Effector memory CD8-positive, alpha-beta T cell (primary cell): ENCODE data around the gene TLE5.
A peak's percentile ranks its signal among the peaks of the same experiment; 100 is the strongest.
"Not testable (repeated sequence)": the region's sequence is repeated elsewhere in the genome, so short reads cannot be mapped to it uniquely, and the experiment has no call there.

Experiments
- ATAC-seq: fragments of 150-1000 bp; cut with Tn5 transposase; replicated peaks from 2 replicates; pipeline ENCODE4 v1.10.0; 2021; ENCODE audit warnings: mild to moderate bottlenecking, moderate library complexity
- DNase-seq, 3 experiments: peaks; one replicate each; pipeline ENCODE4 v3.0.0; 2021
- H3K27ac Mint-ChIP-seq, 2 donors: one replicate each; pipeline ENCODE4 v1.8.0; 2022; ENCODE audit warnings: mild to moderate bottlenecking in 2 of 2, mixed read lengths in 2 of 2, moderate library complexity in 2 of 2
- H3K27me3 Mint-ChIP-seq, 2 donors: one replicate each; pipeline ENCODE4 v1.8.0; 2022; ENCODE audit warnings: mixed read lengths in 2 of 2
- H3K36me3 Mint-ChIP-seq: one replicate; pipeline ENCODE4 v1.8.0; 2022; ENCODE audit warnings: mild to moderate bottlenecking, moderate library complexity, mixed read lengths; ENCODE audit not compliant: insufficient read depth
- H3K4me1 Mint-ChIP-seq, 2 donors: one replicate each; pipeline ENCODE4 v1.8.0; 2022; ENCODE audit warnings: low read depth in 2 of 2, mixed read lengths in 2 of 2
- H3K4me3 Mint-ChIP-seq, 2 donors: one replicate each; pipeline ENCODE4 v1.8.0; 2022; ENCODE audit warnings: mild to moderate bottlenecking in 2 of 2, mixed read lengths in 2 of 2, moderate library complexity in 2 of 2
- H3K9me3 Mint-ChIP-seq, 2 donors: one replicate each; pipeline ENCODE4 v1.8.0; 2022; ENCODE audit warnings: mixed read lengths in 2 of 2

Gene TLE5

GRCh38 chr19:3100747-3101730 is 38.7 kb upstream of the TLE5 start:
- no peak for DNase-seq
- no peak for ATAC-seq
- H3K9me3 Mint-ChIP-seq = no peaks in the 10 kb centered on the region
- H3K27ac Mint-ChIP-seq = no peak overlapping the region
- peaks cover 12% of the 10 kb centered on the region for H3K36me3 Mint-ChIP-seq
- H3K4me3 Mint-ChIP-seq = no peak overlapping the region
- peaks cover 24 to 49% of the 10 kb centered on the region in 2 donors for H3K27me3 Mint-ChIP-seq
- peaks cover 13 to 15% of the 10 kb centered on the region in 2 donors for H3K4me1 Mint-ChIP-seq

GRCh38 chr19:3100331-3100730 is 38.0 kb upstream of the TLE5 start:
- DNase-seq (no peak), ATAC-seq (no peak)
- no peak overlapping the region for H3K4me3 Mint-ChIP-seq
- H3K36me3 Mint-ChIP-seq = peaks cover 7% of the 10 kb centered on the region
- H3K9me3 Mint-ChIP-seq = no peaks in the 10 kb centered on the region
- H3K27ac Mint-ChIP-seq = no peak overlapping the region
- H3K27me3 Mint-ChIP-seq = peaks cover 31 to 56% of the 10 kb centered on the region in 2 donors
- peaks cover 18 to 20% of the 10 kb centered on the region in 2 donors for H3K4me1 Mint-ChIP-seq

GRCh38 chr19:3099347-3100145 is 37.3 kb upstream of the TLE5 start:
- H3K9me3 Mint-ChIP-seq = no peaks in the 10 kb centered on the region
- peaks cover 36 to 59% of the 10 kb centered on the region in 2 donors for H3K27me3 Mint-ChIP-seq
- H3K27ac Mint-ChIP-seq = peak overlapping the region in 1 of 2 donors; percentile 45
- ATAC-seq (no peak), DNase-seq (no peak)
- H3K36me3 Mint-ChIP-seq = peaks cover 6% of the 10 kb centered on the region
- H3K4me3 Mint-ChIP-seq = peak overlapping the region; percentile 43 to 64
- peaks cover 21 to 24% of the 10 kb centered on the region in 2 donors for H3K4me1 Mint-ChIP-seq

- DNase-seq (no peak), ATAC-seq (peak; percentile 24)
- H3K4me3 Mint-ChIP-seq = peak overlapping the region; percentile 43 to 64
- H3K4me1 Mint-ChIP-seq = peaks cover 16 to 19% of the 10 kb centered on the region in 2 donors
- peak overlapping the region in 1 of 2 donors; percentile 45 for H3K27ac Mint-ChIP-seq
- H3K9me3 Mint-ChIP-seq = no peaks in the 10 kb centered on the region
- H3K36me3 Mint-ChIP-seq = peaks cover 4% of the 10 kb centered on the region
- H3K27me3 Mint-ChIP-seq = peaks cover 36 to 53% of the 10 kb centered on the region in 2 donors
Observed at GRCh38 chr19:3098515-3099346, 36.4 kb upstream of the TLE5 start.

GRCh38 chr19:3098141-3098514 is 35.8 kb upstream of the TLE5 start:
- H3K9me3 Mint-ChIP-seq = no peaks in the 10 kb centered on the region
- H3K27me3 Mint-ChIP-seq = peaks cover 36 to 53% of the 10 kb centered on the region in 2 donors
- peak overlapping the region in 1 of 2 donors; percentile 17 for H3K4me3 Mint-ChIP-seq
- H3K4me1 Mint-ChIP-seq = peaks cover 15 to 18% of the 10 kb centered on the region in 2 donors
- DNase-seq (no peak), ATAC-seq (no peak)
- H3K27ac Mint-ChIP-seq = no peak overlapping the region
- H3K36me3 Mint-ChIP-seq = peaks cover 6% of the 10 kb centered on the region

GRCh38 chr19:3097442-3097871 is 35.2 kb upstream of the TLE5 start:
- ATAC-seq = no peak
- no peak overlapping the region for H3K27ac Mint-ChIP-seq
- no peak overlapping the region for H3K4me3 Mint-ChIP-seq
- peaks cover 15 to 18% of the 10 kb centered on the region in 2 donors for H3K4me1 Mint-ChIP-seq
- H3K27me3 Mint-ChIP-seq = peaks cover 36 to 52% of the 10 kb centered on the region in 2 donors
- no peaks in the 10 kb centered on the region for H3K9me3 Mint-ChIP-seq
- H3K36me3 Mint-ChIP-seq = peaks cover 6% of the 10 kb centered on the region
- no peak for DNase-seq

GRCh38 chr19:3096902-3097326 is 34.6 kb upstream of the TLE5 start:
- no peak overlapping the region for H3K27ac Mint-ChIP-seq
- H3K27me3 Mint-ChIP-seq = peaks cover 36 to 47% of the 10 kb centered on the region in 2 donors
- DNase-seq (no peak), ATAC-seq (no peak)
- H3K9me3 Mint-ChIP-seq = no peaks in the 10 kb centered on the region
- H3K36me3 Mint-ChIP-seq = peaks cover 10% of the 10 kb centered on the region
- H3K4me3 Mint-ChIP-seq = no peak overlapping the region
- H3K4me1 Mint-ChIP-seq = peaks cover 15 to 18% of the 10 kb centered on the region in 2 donors

- Mint-ChIP-seq H3K36me3 (peaks cover 10% of the 10 kb centered on the region), H3K27me3 (peaks cover 32 to 41% of the 10 kb centered on the region in 2 donors), H3K4me1 (peaks cover 15 to 18% of the 10 kb centered on the region in 2 donors), H3K4me3 (peak overlapping the region; percentile 72 to 73), H3K9me3 (no peaks in the 10 kb centered on the region), H3K27ac (no peak overlapping the region)
- DNase-seq = no peak
- ATAC-seq = no peak
Observed at GRCh38 chr19:3096267-3096901, 34.1 kb upstream of the TLE5 start.

GRCh38 chr19:3095441-3096191 is 33.3 kb upstream of the TLE5 start:
- ATAC-seq = peak; percentile 57

GRCh38 chr19:3094601-3095440 is 32.5 kb upstream of the TLE5 start:
- peaks cover 15 to 18% of the 10 kb centered on the region in 2 donors for H3K4me1 Mint-ChIP-seq
- peak overlapping the region in 1 of 2 donors; percentile 19 for H3K27ac Mint-ChIP-seq
- ATAC-seq (peak; percentile 56), DNase-seq (peak in 2 of 3 experiments; percentile 26 to 30)
- peaks cover 23 to 31% of the 10 kb centered on the region in 2 donors for H3K27me3 Mint-ChIP-seq
- H3K36me3 Mint-ChIP-seq = peaks cover 10% of the 10 kb centered on the region
- H3K9me3 Mint-ChIP-seq = no peaks in the 10 kb centered on the region
- H3K4me3 Mint-ChIP-seq = peak overlapping the region; percentile 72 to 73

More at GRCh38 chr19:3095441-3096191, 33.3 kb upstream of the TLE5 start:
- Mint-ChIP-seq H3K4me1 (peaks cover 15 to 18% of the 10 kb centered on the region in 2 donors), H3K9me3 (no peaks in the 10 kb centered on the region), H3K36me3 (peaks cover 10% of the 10 kb centered on the region), H3K27me3 (peaks cover 24 to 34% of the 10 kb centered on the region in 2 donors), H3K4me3 (peak overlapping the region; percentile 72 to 73), H3K27ac (peak overlapping the region in 1 of 2 donors; percentile 19)
- peak; percentile 11 to 34 (median 26) for DNase-seq

- H3K36me3 Mint-ChIP-seq, H3K9me3 Mint-ChIP-seq, H3K4me3 Mint-ChIP-seq, H3K27ac Mint-ChIP-seq, DNase-seq, ATAC-seq, H3K27me3 Mint-ChIP-seq, H3K4me1 Mint-ChIP-seq: not testable (repeated sequence)
Observed at GRCh38 chr19:3089299-3089855, 27.1 kb upstream of the TLE5 start.
